GM21786 (cell line): ENCODE data around the gene LMX1A.

Experiments
- ATAC-seq: cut with Tn5 transposase; IDR thresholded peaks from one replicate; pipeline ENCODE4 v1.9.1; 2021; ENCODE audit not compliant: unreplicated experiment

Gene LMX1A

GRCh38 chr1:165169729-165170128 lies 186.8 kb downstream of the LMX1A start:
- ATAC-seq, result no peak

GRCh38 chr1:165169028-165169427 lies 187.5 kb downstream of the LMX1A start:
- no peak for ATAC-seq

GRCh38 chr1:165168467-165168866 lies 188.0 kb downstream of the LMX1A start:
- ATAC-seq, result no peak

GRCh38 chr1:165162671-165163241 lies 193.8 kb downstream of the LMX1A start:
- ATAC-seq, result no peak

GRCh38 chr1:165161130-165161529 lies 195.4 kb downstream of the LMX1A start:
- ATAC-seq, result no peak

GRCh38 chr1:165153182-165153581 lies 203.3 kb downstream of the LMX1A start:
- ATAC-seq, result no peak

- no peak for ATAC-seq
Measured at GRCh38 chr1:165152727-165153126, 203.8 kb downstream of the LMX1A start.

GRCh38 chr1:165152109-165152508 lies 204.4 kb downstream of the LMX1A start:
- no peak for ATAC-seq
